ENCODE data around the gene HIVEP2.
A peak's percentile ranks its signal among the peaks of the same experiment; 100 is the strongest.

The HIVEP2 gene

DNA sequence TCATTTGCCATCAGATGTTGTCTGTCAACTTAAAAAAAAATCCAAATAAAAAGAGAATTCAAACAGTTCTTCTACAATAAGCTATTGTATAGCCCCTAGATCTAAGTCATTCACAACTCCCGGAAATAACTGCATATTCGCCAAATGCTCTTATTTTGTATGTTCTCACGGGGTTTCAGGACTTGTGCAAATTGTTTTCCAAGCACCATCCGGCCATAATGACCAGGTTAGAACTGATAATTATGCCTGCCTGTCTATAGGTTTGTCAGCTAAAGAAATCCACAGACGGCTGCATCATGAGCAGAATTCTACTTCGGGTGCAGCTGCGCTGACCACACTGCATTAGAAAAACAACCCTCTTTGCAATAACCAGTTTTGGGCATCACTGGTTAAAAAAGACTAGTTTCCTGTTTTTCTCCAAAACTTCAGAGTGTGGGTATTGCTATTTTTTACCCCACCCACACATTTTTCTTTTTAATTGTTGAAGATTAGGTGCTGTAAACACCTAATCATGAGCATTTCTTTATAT, 87.7 kb downstream of the HIVEP2 start:
- DNase-seq = peak; percentile 72

DNA sequence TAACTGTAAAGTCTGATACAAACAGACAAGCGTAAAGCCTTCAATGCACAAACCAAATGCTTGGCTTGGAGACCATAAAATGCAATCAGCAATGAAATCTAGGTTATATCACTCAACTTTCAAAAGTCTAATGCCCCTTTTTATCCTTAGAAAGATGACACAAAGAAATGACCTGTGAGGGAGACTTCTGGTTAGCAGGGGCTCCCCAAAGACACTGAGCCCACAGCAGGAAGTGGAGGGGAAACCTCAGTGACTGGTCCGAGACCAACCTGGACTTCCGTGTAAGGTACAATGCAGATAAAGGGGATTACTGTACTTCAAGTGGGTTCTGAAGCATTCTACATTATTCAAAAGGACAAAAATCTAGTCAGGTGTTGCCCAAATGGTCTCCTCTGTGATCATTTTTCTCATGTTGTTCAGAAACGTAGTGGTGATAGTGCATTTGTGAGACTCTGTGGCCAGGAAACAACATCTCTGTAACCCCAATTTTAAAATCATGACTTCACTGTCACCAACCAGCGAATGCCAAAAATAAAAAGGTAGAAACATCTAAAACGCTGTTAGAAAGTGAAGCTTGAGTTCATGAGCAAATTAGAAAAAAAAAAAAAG, 88.2 kb downstream of the HIVEP2 start:
- peak; percentile 70 for DNase-seq

GRCh38 chr6:142855893-142856623, 88.9 kb downstream of the HIVEP2 start:
- peak; percentile 52 for DNase-seq

DNA sequence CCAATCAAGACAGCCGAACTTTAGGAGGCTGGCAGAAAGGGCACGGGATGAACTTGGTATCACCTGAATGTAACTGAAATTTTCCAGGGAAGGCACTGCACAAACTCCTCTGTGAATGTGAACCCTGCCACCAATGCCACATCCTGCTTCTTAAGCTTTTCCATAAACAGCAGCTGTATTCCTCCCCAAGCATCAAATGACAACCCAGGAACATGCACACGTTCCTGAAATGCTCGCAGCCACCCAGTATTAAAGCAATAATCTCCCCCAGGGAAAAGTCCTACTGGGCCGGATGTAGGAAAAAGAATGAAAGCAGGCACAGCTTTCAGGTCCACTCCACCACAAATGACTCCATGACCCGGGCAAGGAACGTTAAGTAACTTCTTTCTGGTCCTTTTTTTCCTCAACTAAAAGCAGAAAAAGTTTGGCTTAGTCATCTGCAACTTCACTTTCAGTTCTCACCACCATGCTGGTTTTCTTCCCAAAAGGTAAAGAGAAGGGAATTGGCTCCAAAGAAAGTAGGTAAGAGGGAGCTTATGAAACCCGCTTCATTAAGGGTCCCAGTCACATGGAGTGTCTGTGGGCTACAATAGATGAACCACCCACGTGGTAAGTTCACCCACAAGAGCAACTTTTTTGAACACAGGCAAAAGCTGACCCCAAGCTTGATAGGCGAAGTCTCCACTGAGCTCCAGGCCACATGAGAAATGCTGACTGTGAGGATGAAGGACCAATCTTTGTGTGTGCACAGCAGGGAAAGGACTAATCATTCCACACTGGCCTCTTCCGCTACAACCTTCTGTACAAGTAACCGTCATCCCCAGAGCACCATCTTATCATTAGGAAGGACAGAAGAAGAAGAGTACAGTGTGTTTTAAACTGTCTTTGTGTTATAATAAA, 90.1 kb downstream of the HIVEP2 start:
- DNase-seq = no peak

DNA sequence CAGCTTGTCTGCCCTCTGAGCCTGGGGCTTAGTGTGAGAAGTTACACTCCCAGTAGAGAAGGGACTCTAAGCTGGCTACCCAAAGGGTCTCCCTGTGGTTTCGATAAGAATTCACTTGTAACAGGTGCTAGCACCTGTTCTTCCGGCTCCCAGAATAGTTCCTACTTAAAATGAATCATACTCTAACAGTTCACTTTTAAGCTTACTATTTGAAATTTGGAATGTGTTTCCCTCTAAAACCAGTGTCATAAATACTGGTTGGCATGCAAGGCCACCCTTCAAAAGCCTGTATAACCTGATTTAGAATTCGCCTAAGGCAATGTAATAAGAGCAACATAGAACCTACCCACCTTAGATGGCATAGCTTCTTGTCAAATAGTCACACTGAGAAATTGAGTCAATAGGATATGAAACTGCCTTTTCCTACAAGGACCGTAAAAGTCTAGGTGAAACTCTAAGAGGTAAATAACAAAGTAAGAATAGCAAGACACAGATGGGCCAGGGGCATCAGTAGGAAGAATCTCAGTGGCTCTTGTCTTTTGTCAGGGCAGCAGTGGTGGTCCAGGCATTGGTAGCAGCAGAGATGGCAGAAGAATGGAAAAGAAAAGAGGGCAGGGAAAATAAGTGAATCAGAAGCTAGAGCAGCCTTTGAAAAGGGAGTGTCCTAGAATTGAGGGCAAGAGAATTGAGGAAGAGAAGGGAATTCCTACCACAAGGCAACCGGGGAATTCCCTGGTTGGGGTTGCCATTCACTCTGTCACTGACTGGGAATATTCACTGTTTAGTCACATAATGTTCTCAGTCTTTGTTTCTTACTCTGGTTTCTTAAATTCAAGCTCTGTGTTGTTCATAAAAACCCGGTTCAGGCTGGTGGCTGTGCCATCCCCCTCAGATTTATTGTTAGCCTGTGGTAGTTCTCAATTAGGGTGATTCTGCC, 91.5 kb downstream of the HIVEP2 start:
- DNase-seq = no peak

DNA sequence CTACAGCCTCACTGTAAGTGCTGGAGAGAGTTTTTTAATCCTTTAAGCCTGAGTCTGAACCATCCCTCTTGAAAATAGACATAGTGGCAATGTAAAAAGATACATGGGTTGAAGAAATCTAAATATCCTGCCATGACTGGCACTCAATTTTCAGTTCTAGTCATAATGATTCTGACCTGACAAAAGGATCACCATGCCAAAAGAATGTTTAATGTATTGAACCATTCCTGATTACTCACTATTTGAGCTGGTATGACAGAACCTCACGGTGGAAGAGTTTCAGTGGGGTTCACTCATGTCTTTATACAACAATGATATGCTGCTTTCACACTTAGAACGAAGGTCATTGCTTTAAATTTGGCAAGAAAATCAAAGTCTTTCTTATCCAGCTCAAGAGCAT, 93.4 kb downstream of the HIVEP2 start:
- DNase-seq = no peak

DNA sequence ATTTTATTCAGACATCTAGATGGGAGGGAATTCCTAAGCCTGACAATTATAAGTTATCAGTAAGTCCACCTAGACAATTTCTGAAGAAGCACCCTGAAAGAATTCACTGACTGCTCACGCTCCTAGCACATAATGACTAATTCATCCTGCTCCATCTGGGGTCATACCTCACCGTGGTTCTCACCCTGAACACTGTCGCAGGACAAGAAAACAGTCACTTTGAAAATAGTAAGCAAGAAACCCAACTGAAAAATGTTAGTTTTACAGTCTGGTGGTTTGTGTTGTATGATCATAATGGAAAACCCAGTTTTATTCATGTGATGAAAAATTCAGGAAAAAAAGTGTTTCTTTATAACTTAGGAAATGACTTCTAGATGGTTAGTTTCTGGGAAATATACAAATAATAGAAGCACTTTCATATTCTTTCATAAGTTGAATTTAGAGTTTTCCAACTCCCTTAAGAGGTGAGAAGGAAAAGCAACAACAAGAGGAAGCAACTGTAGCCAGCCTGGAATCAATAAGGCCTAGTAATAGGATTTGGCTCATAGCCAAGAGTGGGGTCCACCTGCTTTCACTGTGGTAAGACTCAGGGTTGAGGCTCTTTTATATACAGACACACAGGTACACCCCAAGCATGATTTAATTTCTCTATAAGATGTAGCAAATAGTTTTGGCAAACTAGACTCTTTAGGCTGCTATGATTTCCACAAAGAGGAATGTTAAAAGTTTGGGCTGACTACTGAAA, 94.1 kb downstream of the HIVEP2 start:
- DNase-seq = peak; percentile 68

DNA sequence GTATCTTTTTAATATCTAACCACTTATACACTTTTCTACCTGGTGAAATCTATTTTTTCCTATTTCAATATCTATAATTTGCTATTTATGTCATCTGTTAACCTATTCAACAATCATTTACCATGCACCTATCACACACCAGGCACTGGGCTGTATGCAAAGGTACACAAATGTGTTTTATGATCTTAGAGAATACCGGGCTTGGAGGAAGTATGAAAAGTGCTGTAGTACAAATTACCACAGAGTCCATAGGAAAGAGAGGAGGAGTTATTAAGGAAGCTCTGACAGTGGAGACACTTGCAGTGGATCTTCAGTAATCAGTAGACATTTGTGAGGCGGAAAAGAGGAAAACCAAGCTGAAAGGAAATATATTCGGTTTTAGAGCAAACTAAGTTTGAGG, 96.0 kb downstream of the HIVEP2 start:
- no peak for DNase-seq

DNA sequence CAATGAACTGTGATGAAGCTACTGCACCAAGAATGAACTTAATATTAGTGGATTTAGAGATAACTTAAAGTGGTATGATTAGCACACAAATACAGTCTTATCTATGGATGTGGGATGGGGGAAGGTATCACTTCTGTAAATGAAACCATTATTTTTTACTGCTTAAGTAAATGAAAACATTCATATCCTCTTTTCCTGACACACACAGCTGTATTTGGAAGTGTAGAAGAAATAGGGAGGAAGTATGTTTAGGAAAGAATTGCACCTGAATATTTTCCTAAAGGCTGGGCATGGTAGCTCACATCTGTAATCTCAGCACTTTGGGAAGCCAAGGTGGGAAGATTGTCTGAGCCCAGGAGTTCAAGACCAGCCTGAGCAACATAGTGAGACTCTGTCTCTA, 96.8 kb downstream of the HIVEP2 start:
- no peak for DNase-seq

- DNase-seq = no peak
These were observed 98.1 kb downstream of the HIVEP2 start for GRCh38 chr6:142846883-142847287.

GRCh38 chr6:142846459-142846831, 98.5 kb downstream of the HIVEP2 start:
- peak; percentile 51 for DNase-seq

- DNase-seq = peak; percentile 78
These were observed 99.1 kb downstream of the HIVEP2 start for GRCh38 chr6:142845624-142846458.

GRCh38 chr6:142845143-142845571, 99.8 kb downstream of the HIVEP2 start:
- DNase-seq = peak; percentile 60

DNA sequence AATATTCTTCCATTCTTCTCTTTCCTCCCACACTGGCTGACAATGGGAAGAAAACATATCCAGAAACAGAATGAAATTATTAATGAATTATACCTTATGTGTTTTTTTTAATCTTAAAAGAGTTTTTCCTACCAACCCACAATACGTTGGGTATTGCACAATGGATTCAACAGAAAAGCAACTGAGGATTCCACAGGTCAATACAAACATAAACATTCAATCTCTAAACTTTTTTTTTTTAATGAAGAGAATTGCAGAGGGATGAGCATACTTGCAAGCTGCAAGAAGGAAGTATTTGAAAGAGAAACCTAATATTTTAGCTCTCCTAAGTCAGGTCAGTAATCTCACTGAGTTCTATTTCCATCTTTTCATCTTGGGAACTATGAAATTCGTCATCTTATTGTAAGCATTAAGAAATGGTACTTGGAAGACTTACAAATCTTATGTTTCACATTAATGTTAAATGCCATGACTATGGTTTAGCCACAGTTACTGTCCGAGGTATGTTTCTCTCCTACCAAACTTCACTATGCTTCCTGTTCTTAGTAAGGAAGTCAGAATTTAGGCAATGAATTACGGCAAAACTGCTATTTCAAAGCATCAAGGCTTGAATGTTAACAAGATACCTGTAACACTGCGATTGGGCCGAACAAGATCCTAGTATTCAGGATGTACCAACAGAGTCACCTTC, 100.8 kb downstream of the HIVEP2 start:
- DNase-seq = no peak

GRCh38 chr6:142843361-142843760, 101.6 kb downstream of the HIVEP2 start:
- DNase-seq = peak; percentile 47

DNA sequence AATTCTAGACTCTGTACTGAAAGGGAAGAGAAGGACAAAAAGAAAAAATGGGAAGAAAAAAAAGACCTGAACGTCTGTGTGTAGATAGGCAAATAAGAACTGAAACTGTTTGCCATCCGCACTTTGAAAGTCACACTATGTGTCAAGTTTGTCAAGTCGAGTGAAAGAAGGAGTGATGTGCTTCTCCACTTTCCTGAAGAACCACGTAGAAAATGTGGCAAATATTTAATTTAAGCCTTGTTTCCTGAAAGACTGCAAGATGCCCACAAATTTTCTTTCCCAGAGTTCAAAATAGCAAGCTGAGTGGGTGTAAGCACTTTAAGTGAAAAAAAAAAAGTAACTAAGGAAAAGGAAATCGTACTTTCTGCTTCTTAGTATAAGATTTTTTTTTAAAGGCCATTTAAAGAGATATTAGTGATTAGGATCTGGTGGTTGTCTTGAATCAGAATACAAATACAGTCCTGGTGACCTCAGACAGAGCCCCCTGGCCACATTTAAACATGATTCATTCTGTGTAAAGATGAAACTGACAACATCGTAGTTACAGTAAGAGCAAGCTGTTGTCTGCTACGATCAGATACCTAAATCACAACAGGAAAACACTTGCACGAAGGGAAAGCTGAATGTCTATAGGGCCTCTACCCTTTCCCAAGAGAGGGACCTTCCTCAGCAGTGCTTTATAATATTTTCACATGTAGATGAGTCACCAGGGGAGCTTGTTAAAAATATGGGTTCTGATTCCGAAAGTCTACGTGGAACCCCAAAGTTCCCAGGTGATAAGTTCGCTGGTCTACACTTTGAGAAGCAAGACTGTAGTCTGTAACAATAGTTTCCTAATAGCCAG, 102.3 kb downstream of the HIVEP2 start:
- peak; percentile 82 for DNase-seq

- DNase-seq = no peak
These were observed 103.1 kb downstream of the HIVEP2 start for GRCh38 chr6:142841915-142842314.

DNA sequence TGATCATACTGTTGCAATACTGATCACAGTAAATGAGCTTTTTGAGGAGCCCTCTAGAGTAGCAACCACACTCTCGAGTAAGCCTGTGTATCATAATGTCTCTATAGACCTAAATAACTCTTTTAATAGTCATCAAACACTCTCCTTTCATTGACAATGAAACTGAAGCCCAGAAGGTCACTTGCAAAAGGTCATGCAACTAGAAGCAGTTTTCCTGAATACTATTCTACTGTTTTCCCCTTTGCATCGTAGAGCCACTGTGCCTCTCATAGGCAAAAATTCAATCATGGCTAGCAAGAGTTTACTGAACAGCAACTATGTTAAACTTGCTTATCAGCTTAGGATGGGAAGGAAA, 105.3 kb downstream of the HIVEP2 start:
- DNase-seq = no peak

All from CD4-positive, alpha-beta T cell treated with Interleukin-12 subunit alpha and Interleukin-12 subunit beta, for 1 hour (primary cell).